22Rv1 (cell line): ENCODE measurements around the gene TENT5C.
A peak's percentile ranks its signal among the peaks of the same experiment; 100 is the strongest.

ENCODE experiments used
- CTCF ChIP-seq: fragments of 450-650 bp; IDR thresholded peaks from 2 replicates; pipeline ENCODE4 v1.5.1; 2017; ENCODE audit warnings: mild to moderate bottlenecking
- ZFX ChIP-seq: fragments of 450-650 bp; IDR thresholded peaks from 2 replicates; pipeline ENCODE4 v1.6.1; 2017; ENCODE audit warnings: antibody characterized with exemption, borderline replicate concordance

GRCh38 chr1:117605774-117606648 is at the start of gene TENT5C:
- TF ChIP-seq CTCF (peak; percentile 29), ZFX (no peak)
